DND-41 (cell line): Measurements from ENCODE around the gene CTXND1.

Experiments used
- CTCF ChIP-seq: IDR thresholded peaks from 2 replicates; pipeline ENCODE4 v1.5.1; 2012; ENCODE audit warnings: borderline replicate concordance, low read length, moderate library complexity, mild to moderate bottlenecking; ENCODE audit not compliant: poor library complexity, severe bottlenecking; ENCODE audit errors: extremely low read depth
- EZH2 ChIP-seq: IDR thresholded peaks from 3 replicates; pipeline ENCODE4 v1.6.1; 2012; ENCODE audit warnings: borderline replicate concordance, low read depth, mild to moderate bottlenecking, moderate library complexity, low read length, inconsistent platforms; ENCODE audit not compliant: severe bottlenecking

- TF ChIP-seq CTCF = peak; percentile 81
- TF ChIP-seq EZH2 = no peak
Measured at GRCh38 chr15:80173022-80173759, 78.8 kb downstream of the CTXND1 start.
